ENCODE measurements around the gene DNAJB1.
"Not testable (repeated sequence)": the region's sequence is repeated elsewhere in the genome, so short reads cannot be mapped to it uniquely, and the experiment has no call there.

Gene DNAJB1

DNA sequence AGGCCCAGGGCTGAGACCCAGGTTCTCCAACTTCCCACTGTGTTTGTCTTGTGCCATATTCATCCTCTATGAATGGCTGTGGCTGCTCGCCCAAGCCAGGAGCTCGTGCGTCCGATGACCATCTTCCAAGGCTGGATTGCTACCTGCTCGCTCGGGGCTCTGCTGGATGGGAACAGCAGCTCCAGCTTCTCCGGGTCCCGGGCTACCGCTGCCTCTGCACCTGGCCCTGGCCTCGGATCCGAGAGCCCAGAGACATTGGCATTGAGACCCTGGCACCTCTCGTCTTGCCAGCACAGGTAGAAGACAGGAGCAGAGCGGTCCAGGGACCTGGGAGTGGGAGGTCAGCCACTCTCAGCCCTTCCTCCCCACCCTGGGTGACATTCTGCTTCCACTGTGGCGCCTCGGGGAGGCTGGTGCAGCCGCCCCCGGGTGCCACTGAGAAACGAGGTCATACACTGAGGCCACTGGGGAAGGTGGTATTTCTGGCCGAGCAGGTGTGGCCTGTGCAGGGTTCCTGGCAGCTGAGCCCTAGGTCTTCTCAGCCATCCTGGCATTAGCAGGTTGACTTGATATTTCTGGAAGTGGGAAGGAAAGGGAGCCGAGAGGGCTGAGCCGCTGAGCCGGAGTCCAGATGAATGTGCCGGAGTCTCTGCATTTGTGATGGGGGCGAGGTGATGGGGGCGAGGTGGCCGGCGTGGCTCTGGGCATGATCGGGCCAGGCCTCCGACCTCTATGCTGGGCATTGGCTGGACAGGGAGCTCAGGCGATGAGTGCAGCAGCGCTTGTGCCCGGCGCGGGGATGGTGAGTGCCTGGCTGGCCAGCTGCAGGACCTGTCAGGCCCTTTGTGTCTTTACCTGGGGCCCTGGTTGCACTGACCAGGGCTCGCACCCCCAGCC, 35.1 kb upstream of the DNAJB1 start:
- no peak for DNase-seq

DNA sequence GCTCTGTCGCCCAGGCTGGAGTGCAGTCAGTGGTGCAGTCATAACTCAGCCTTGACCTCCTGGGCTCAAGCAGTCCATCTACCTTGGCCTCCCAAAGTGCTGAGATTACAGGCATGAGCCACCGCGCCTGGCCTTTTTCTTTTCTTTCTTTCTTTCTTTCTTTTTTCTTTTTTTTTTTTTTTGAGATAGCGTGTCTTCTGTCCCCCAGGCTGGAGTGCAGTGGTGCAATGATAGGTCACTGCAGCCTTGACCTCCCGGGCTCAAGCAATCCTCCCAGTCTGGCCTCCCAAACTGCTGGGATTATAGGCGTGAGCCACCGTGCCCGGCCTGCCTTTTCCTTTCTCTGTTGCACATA, 33.8 kb upstream of the DNAJB1 start:
- not testable (repeated sequence) for DNase-seq

DNA sequence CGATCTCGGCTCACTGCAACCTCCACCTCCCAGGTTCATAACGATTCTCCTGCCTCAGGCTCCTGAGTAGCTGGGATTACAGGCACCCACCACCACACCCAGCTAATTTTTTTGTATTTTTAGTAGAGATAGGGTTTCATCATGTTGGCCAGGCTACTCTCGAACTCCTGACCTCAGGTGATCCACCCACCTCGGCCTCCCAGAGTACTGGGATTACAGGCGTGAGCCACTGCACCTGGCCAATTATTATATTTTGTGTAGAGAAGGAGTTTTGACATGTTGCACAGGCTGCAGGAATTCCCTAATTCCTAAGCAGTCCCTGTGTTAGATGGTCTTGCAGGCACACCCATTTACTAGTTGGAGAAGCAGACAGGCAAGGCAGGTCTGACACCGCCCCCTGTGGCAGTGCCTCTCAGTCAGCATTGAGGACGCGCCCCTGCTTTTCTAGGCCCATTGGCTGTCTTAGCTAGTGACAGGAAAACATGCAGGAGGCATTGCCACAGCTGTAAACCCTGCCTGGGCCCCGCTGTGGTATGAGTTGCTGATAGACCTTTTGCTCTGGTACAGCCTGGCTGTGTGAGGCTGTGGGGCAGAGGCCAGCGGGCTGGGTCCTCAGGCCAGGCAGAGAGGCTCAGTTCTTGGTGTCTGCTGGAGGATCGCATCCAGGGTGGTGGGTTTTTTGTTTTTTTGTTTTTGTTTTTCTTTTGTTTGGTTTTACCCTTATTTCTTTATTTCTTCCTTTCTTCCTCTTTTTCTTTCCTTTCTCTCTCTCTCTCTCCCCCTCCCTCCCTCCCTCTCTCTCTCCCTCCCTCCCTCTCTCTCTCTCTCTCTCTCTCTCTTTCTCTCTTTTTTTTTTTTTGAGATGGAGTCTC, 33.2 kb upstream of the DNAJB1 start:
- DNase-seq = peak; percentile 56 to 74

DNA sequence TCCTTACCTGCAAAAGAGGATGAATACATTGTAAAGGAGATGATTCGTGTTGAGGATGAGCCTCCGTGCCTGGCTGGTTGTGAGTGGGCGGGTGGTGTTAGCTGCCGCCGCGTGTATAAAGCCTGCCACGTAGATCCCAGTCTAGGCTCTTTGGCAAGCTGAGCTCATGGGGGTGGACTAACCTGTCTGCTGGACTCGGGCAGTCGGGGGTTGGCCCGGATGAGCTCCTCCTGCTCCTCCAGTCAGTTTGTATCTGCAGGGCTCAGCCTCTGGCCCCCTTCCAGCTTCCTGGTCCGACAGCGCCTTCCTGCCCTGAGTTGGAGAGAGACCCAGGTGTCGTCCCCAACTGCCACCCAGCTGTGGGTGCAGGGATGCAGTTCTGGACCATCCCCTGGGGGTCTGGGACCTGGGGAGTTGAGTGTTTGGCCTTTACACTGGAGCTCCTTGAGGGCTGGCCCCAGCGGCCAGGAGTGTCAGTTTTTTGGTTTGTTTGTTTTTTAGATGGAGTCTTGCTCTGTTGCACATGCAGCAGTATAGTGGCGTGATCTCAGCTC, 32.1 kb upstream of the DNAJB1 start:
- no peak for DNase-seq

DNA sequence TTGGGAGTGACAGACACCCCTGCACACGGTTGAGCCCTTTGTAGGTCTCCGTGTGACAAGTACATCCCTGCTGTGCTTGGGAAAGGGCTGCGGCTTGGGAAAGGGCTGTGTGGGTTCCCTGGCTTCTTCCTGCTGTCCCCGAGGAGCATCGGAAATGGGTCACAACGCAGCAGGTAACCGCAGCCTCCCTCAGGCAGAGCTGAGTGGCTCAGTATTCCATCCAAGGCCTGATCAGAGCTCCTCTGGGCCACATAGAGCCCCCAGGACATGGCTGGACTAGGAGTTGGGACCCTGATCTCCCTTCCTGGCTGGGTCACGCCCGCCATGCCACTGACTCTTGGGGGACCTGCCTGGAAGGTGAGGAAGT, 27.5 kb upstream of the DNAJB1 start:
- DNase-seq = no peak

DNA sequence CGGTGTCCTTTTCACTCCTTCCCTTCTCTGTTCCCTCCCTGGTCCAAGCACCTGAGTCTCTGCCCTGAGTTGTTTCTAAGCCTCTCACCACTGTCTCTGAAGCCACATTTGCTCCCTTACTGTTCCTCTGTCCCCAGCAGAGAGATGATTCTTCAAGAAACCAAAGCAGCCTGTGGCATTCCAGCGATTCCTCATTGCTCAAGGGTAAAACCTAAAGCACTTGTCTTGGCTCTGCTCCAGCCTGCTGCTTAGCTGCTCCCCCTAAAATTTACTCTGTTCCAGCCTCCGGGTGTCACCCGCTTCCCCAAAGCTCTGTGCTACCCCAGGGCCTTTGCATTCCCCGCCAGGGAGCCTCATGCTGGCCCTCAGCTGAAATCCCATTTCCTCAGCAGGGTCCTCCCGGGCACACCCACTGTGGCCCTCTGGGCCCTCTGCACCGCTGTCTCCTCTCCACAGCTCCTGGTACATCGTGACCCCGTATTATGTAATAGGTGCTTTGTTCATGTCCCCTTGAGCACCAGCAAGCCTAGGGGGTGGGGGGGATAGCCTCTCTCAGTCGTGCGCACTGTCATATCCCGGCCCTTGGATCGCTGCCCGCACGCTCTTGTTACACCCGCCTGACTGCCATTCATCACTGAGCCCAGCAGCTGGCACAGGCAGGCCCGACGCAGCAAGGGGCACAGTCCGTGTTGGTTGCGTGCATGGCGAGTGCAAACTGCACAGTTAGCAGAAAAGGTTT, 26.9 kb upstream of the DNAJB1 start:
- DNase-seq = no peak

DNA sequence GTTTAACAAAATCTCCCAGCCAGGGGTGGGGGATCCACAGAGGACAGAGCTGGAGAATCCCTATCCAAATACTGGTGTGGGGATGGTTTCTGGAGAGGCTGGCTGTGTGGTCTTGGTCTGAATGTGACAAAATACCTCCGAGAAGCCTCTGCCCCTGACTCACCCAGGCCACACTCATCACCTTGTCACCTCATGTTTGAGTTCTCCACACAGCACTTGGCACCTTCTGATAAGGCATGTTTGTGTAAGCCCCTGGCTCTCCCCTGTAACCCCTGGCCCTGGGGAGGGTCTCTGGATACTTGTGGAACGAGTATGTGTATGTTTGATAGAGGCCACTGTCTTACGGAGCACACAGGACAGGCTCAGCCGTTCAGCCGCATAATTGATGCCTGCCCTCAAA, 25.9 kb upstream of the DNAJB1 start:
- DNase-seq = no peak

DNA sequence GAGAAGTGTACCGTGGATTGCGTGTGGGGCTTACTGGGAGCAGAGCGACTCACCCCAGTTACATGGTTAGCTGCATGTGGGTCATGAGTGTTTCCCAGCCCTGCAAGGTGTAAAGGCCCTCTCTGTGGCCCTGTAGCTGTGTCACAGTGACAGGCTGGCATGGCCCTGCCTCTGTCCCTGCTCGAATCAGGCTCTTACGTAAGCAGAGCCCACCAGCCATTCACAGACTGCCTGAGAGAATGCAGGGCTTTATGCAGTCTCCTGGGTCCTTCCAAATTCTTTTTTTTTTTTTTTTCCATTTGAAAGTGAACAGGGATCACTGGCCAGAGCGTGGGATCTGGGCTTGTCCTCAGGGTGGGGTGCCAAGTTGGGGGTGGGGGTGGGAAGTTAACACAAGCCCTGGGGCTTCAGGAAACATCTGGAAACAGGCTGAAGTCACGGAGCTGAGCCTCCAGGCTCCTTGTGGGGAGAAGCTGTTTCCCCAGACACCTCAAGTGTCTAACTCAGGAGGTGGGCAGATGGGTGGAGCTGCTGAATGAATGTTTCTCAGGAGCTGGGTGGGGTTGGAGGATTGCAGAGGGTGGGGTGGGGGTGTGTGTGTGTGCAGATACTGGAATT, 24.6 kb upstream of the DNAJB1 start:
- no peak for DNase-seq

DNA sequence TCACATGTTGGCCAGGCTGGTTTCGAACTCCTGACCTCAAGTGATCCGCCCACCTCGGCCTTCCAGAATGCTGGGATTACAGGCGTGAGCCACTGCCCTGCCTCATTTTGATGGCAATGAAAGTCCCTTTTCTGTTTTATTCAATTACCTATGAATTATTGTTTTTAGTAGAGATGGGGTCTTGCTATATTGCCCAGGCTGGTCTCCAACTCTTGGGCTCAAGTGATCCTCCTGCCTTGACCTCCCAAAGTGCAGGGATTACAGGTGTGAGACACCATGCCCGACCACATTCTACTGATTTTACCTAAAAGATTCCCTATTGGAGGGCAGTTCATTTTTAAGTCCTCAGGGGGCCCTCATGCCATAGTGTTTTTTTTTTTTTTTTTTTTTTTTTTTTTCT, 23.8 kb upstream of the DNAJB1 start:
- DNase-seq = not testable (repeated sequence)

DNA sequence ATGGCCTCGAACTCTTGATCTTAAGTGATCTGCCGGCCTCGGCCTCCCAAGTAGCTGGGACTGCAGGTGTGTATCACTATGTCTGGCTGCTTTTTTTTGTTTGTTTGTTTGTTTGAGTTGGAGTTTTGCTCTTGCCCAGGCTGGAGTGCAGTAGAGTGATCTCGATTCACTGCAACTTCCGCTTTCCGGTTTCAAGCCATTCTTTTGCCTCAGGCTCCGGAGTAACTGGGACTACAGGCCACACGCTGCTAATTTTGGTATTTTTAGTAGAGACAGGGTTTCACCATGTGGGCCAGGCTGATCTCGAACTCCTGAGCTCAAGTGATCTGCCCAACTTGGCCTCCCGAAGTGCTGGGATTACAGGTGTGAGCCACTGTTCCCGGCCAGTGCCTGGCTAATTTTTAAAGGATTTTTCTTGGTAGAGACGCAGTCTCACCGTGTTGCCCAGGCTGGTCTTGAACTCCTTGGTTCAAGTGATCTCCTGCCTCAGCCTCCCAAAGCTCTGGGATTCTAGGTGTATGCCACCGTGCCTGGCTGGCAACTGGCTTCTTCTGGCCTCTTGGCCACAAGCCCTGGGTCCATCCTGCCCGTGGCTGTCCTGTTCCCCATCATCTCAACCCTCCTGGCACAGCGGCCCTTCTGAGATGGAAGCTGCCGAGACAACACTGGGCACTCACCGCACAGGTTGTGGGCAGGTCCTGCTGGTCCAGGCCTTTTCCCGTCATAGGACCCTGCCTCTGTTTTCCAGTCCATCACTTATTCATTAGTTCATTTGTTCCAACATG, 22.7 kb upstream of the DNAJB1 start:
- DNase-seq = no peak

DNA sequence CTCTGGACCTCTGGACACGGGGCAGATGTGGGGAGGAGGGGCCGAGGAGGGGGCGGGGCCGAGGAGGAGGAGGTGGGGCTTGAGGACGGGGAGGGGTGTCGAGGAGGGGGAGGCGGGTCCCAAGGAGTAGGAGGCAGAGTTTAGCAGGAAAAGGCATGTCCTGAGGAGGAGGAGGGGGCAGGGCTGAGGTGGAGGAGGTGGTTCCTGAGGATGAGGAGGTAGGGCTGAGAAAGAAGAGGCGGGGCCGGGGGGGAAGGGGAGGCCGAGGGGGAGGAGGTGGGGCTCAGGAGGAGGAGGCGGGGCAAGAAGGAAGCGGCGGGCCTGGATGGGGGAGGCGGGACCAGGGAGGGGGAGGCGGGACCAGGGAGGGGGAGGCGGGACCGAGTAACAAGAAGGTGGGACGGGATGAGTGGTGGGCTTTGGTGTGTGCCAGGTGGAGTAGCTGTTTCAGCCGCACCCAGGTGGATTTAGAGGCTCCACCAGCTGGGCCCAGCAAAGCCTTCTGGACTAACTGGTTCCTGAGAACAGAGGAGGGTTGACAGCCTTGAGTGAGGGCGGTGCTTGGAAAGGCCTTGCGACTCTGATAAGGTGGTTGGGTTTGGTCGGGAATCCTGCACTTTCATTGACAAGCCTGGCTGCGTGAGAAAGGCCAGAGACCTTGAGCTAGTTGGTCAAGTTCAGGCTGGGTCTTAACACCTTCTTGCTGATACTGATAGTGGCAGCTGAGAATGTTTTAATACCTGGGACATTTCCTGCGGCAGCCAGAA, 18.9 kb upstream of the DNAJB1 start:
- peak; percentile 39 to 41 for DNase-seq

DNA sequence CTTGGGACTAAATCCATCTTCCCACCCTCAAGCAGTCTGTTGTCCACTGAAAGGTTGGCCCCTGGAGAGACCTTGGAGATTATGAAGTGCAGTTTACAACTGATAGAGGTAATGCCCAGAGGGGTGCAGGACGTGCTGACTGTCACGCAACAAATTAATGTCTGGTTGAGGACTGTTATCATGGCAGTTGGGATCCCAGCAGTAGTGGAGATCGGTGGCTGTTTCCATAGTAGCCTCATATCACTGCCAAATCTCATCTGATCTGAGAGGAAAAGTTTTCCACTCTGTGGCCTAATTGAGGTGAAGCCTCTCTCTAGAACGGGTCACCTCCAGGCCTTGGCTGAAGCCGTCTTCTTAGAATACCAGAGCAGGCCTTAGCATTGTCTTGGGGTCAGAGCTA, 15.3 kb upstream of the DNAJB1 start:
- no peak for DNase-seq

DNA sequence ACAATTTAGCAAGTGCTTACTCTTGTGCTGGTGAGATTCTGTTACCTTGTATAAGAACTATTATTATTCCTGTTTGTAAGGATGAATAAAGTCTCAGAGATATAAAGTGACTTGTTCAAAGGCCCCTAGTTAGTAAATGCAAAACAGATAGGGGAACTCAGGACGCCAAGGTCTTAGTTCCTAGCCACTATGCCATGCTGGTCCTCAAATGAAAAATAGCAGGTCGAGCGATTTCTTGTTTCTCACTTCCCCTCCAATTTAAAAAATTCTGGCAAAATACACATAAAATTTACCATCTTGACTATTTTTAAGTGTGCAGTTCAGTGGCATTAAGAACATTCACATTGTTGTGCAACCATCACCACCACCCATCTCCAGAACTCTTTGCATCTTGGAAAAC, 12.3 kb upstream of the DNAJB1 start:
- no peak for DNase-seq

DNA sequence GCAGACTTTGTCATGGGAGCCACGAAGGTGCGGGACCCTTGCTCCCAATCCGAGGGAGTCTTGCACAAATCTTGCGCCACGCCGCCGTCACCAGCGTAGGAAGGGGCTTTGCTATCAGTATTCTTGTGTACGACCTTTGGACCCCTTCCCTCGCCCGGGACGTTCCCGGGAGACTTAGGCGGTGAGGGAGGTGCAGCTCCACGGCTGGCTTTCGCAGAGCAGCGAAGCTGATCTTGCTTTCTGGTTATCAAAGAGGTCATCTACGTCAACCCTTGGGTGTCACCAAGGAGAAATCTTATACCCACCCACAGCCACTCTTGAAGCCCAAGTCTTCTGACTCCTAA, 11.8 kb upstream of the DNAJB1 start:
- no peak for DNase-seq

DNA sequence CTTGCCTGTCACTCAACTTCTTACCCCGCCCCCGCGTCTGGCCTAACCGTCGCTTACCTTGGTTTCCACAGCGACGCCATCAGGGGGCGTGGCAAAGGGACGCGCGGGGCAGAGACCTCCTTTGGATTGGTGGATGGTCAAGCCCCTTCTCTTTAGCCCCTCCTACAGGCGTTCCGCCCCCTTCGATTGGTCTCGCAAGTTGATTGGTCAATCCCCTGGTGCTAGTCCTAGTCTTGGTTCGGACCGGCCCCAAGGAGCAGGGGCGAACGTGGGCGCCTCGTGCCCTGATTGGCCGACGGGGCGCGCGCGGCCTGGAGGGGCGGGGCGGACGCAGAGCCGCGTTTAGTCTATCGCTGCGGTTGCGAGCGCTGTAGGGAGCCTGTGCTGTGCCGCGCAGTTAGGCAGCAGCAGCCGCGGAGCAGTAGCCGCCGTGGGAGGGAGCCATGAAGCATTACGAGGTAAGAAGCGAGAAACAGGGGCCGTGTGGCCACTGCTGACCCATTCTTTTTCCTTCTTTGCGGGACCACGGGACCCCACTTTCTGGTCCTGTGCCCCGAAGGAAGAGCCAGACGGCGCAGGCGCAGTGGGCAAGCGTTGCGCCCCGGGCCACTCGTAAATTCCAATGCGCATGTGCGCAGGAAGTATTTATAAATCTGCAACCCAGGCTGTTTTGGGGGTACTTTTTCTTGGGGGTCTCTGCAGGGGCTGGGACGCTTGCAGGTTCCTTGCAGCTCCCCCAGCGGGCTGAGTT, 11.2 kb upstream of the DNAJB1 start, which contains the start of gene TECR:
TECR (plus strand) TSS at position 341 of the 751 bp plus-strand sequence; CDS start at position 444, 103 bp downstream.
- peak; percentile 100 for DNase-seq

DNA sequence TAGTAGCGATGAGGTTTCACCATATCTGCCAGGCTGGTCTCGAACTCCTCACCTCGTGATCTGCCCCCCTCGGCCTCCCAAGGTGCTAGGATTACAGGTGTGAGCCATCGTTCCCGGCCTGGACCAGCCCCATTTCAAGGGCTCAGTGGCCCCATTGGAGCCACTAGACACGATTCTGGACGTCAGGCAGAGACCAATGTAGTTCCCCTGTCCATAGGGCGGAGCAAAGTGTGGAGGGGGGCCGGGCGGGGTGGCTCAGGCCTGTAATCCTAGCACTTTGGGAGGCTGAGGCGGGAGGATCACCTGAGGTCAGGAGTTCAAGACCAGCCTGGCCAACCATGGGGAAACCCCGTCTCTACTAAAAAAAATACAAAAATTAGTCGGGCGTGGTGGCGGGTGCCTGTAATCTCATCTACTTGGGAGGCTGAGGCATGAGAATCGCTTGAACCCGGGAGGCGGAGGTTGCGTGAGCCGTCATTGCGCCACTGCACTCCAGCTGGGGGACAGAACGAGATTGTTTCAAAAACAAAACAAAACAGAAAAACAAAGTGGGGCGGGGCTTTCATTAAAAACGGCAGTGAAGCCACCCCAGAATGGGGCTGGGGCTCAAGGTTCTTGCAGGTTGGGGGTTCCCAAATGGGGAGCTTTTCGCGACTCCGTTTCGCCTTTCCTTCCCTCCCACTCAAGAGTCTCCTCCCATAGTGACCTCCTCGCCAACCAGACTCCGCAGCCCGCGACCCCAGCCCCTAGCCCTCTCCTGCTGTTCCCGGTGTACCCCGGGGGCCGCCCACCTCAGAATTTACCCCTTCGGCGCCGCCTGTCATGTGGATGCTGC, 10.4 kb upstream of the DNAJB1 start:
- no peak for DNase-seq

DNA sequence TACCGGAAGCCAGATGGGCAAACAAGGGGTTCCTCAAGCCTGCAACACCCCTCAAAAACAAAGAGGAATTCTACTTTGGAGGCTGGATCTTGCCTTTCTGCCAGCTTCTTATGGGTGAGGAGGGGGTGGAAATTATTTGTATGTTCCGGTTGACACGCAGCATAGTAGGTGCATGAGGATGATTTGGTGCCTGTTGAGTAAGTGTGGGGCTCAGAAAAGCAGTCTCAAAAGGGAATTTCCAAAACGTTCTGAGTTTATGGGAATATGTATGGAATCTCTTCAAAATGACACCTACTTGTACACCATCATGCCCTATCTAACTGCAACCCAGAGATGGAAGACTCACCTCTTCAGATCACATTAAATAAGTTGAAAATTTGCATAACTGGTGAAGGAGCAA, 8.2 kb upstream of the DNAJB1 start:
- no peak for DNase-seq

DNA sequence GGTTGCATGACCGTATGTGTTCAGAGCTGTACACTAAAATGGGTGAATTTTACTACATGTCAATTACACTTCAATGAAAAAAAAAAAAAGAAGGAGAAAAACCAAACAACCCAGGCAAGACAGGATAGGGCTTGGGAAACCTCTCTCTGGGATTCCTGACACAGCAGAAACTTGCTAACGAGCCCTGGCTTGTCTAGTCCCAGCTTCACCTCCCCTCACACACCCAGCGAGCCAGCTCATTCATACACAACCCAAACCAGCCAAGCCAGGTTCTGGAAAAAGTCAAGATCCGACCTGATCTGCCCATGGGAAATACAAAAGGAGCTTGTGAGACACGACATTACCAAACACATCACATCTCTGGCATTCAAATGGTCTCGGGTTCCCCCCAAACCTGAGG, 7.5 kb upstream of the DNAJB1 start:
- no peak for DNase-seq

DNA sequence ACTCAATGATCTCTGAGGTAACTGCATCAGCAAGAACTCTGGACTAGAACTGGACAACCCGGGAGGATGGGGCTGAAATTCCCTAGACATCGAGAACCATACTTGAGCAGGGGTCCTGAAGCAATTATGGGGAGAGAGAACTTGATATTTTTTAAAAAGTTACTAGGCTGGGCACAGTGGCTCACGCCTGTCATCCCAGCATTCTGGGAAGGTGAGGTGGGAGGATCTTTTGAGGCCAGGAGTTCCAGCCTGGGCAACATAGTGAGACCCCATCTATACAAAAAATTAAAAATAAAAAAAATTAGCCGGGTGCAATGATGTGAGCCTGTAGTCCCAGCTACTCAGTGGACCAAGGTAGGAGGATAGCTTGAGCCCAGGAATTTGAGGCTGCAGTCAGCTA, 2.3 kb upstream of the DNAJB1 start:
- no peak for DNase-seq
